ENCODE data around the gene CAVIN2.
A peak's percentile ranks its signal among the peaks of the same experiment; 100 is the strongest.

Gene CAVIN2

GRCh38 chr2:191838526-191838925 lies 8.4 kb downstream of the CAVIN2 start:
- DNase-seq: no peak

GRCh38 chr2:191836853-191837769 lies 9.8 kb downstream of the CAVIN2 start:
- peak; percentile 18 for DNase-seq

DNA sequence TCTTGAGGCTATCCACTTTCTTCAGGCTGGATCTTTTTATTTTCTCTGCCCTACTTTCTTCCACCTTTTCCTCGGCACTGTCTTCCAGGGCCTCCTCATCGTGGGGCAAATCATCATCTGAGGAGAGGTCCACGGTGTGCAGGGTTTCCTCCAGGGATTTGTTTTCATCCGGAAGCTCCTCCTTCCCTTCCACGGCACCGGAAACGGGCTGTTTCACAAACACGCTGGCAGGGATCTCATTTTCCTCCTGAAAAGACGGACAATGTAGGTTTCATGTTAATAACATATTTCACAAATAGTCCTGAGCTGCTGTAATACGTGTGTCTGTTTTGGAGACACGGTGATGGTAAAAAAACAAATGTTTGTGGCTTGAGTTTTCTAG lies 10.4 kb downstream of the CAVIN2 start:
- no peak for DNase-seq

DNA sequence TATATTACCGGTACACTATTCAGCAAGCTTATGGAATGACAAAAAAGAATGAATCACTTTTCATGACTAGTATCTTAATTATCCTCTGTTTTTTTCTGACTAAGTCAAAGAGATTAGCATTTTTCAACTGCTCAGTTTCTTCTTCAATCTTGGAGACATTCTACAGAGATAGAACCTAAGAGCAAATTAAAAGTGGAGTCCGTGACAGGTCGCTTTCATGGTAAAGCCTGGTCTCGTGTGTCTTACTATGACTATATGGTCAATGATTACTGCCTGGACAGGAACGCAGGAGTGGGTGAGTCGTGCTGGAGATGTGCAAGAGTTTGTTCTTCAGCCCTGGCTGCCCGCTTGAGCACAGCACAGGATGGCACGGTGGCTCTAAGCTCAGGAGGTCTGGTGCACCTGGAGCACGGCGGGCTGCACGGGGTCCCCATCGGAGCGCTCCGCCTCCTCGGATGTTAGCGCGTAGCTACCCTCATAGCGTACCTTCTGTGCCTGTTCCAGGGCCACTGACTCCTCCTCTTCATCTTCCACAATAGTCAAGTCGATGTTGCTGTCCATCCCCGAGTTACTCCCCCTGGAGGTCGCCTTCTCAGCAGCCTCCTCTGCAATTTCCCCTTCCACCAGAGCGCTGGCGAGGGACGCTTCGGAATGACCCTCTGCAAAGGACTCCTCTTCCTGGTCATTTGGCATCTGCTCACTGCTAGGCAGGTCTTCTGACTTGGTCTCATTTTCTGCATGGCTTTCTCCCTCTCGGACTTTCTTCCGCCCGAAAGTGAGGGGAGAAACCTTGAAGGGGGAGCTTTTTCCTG lies 11.1 kb downstream of the CAVIN2 start:
- DNase-seq: no peak

DNA sequence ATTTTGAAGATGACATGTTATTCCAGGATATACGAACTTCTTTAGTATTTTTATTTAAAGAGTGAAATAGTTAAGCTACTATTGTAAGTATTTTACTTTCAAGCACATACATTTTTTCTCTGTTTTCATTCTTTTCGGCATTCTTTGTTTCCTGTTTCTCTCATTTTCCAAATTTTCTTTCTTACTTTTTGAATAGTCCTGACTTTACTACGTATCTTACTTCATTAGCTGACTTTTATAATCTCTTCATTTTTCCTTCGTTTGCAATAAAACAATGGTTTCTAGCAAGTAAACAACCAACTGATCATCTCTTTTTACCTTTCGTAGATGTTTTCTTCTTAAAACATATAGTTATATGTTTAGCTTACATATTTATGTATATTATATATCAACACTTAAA lies 11.8 kb downstream of the CAVIN2 start:
- no peak for DNase-seq

GRCh38 chr2:191833356-191833755 lies 13.5 kb downstream of the CAVIN2 start:
- no peak for DNase-seq

- DNase-seq: no peak
Observed at GRCh38 chr2:191832668-191833067, 14.2 kb downstream of the CAVIN2 start.

GRCh38 chr2:191831410-191831994 lies 15.4 kb downstream of the CAVIN2 start:
- DNase-seq: no peak

DNA sequence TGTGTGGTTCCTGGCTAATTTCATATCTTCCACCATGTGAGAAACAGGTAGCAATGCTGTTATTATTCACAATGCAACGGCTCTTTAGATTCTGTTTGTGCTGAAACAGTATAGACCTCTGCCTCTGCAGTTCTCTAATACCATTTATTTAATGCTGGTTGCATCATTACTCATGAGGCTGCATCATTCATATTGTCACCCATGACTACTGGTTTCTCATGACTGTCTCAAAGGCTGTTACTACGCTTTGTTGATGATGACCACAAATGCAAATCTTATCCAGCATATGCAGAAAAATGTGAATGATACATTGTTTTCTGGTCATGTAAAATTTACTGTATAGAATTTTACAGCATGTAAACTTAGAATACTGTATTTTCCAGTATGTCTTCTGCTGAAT lies 22.5 kb downstream of the CAVIN2 start:
- DNase-seq: no peak

DNA sequence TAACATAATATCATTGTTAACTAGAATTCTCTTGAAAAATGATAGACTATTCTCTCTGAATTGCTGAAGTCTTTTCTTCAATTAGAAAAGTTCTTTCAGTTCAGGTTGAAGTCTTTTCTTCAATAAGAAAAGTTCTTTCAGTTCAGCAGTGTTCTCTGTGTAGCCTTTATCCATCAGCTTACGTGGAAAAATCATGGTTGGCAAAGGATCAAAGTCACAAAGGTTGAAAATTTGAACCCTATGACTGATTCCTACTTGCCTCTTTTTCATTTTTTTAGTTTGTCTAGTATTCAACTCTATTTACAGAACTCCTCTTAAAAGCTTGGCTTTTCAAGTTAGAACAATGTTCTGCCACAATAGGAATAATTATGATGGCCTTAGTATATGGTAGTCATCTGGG lies 25.8 kb downstream of the CAVIN2 start:
- DNase-seq: no peak

- DNase-seq: no peak
Observed at GRCh38 chr2:191818725-191819350, 28.1 kb downstream of the CAVIN2 start.

DNA sequence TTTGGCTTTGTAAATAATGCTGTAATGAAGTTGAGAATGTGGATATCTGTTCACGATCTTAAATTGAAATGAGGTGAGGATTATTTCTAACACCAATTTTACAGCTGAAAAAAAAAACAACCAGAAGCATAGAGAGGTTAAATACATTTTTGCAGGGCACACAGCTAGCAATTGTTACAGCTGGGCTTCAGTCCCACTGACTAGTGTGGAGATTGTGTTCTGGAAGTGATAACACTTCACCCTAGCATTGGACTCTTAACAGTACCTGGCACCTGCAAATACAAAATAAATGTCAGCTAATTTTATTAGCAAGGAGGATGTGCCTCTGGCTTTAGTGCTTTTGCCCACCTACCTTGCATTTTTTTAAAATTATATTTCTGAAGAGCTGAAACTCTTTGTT lies 28.8 kb downstream of the CAVIN2 start:
- no peak for DNase-seq

GRCh38 chr2:191815010-191815409 lies 31.9 kb downstream of the CAVIN2 start:
- no peak for DNase-seq

GRCh38 chr2:191813943-191814342 lies 32.9 kb downstream of the CAVIN2 start:
- DNase-seq: no peak

DNA sequence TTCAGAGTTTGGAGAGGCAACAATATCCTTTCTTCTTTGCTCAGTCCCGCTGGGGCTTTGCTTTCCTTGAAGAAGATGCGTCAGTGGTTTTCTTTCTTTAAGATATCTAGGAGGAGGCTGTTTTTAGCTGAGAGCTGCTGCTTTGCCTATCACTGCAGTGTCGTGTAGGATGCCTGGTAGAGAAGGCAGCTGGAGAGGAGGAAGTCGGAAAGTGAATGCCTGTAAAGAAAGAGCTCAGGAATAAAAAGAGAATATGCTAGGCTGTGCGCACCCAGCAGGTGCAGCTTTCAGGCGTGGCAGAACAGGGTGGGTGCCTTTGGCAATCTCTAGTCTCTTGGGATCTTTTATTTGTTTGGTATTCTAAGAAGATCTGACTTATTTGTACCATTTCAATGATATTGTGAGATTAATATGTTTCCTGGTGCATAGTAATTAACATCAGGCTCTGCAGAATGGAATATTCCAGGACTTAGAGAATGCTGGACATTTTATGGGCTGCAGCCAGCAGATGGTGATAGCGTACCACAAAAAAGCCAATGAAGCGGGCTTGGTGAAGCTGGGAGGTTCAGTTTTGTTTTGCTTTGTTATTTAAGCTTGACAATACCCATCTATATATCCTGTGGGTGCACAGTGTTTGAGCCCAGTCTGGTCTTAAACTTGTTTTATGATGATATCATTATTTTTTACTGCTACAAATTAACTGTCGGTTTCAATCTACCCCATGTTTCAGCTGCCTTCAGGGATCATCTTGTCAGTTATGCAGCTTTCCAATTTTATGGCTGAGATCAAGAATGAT lies 34.9 kb downstream of the CAVIN2 start:
- peak; percentile 8 for DNase-seq

GRCh38 chr2:191806396-191806795 lies 40.5 kb downstream of the CAVIN2 start:
- no peak for DNase-seq

DNA sequence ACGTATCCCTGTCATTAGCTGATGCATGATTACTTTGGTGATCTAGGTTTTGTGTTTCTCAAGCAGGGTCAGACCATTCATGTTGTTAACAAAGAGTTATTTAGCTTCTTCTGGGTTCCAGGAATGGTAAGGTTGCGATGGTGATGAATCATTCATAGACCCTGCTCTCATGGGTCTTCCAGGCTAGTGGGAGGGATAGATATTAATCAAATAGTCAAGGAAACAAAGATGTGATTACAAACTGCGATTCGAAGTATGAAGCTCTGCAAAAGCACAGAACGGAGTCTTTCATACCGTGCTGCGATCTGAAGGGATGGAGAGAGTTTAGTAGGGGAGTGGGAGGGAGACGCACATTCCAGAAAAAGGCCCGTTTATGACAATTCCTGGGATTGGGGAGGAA lies 42.1 kb downstream of the CAVIN2 start:
- DNase-seq: no peak

DNA sequence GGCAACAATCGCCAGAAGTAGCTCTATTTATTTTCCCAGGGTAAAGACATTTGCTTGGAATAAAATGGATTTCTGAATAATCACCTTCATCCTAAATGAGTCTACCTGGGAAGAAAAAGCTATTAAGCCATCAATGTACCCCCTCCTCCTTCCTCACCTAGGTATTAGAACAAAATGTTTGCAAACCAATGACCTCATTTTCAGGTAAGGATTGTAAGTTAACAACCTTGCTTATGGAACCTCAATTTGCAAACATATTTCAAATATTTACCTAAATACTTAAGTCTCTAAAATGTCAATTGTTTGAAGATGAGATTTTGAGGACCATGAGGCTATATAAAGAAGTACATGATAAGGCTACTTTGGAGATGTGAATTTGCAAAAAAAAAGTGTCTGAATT lies 43.9 kb downstream of the CAVIN2 start:
- DNase-seq: no peak

DNA sequence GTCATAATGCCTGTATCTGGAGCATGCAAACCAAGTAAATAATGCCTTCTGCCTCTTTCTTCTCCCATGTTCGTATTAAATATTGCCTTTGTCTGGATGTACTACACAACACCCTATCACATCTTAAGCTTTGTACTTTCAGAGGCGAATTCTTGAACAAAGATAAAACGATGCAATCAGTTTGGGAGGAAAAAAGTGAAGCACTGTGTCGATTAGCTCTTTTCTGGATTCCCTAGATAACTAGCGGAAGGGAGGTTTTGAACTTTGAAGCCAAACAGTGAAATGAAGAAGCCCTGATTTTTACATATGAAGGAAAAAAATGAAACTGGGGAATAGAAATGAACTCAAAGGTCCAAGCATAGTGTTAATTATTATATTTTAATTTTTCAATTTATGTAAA lies 44.7 kb downstream of the CAVIN2 start:
- DNase-seq: no peak

GRCh38 chr2:191800874-191801273 lies 46.0 kb downstream of the CAVIN2 start:
- DNase-seq: no peak

DNA sequence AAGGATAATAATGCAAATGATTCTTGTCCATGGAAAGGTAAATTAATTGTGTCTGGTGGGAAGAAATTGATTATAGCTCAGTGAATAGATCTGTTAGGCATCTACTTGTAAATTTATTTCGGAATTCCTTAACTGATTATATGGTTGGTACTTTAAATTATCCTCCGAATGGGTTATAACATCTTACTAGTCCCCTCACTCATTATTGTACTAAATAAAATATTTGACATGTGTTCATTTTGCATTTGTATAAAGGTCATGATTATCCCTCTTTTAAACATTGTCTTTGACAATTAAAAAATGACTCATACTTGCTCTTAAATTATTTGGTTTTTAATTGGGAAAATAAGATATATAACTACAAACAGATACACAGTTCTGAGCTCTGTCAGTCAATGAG lies 47.4 kb downstream of the CAVIN2 start:
- no peak for DNase-seq
